M059J (cell line): ENCODE measurements around the gene DGKE. TPM values are rescaled to one million over a fixed set of nuclear protein-coding genes. Genes with fewer than 3 reads are reported as not detected.
A peak's percentile ranks its signal among the peaks of the same experiment; 100 is the strongest.

Experiments used
- DNase-seq: peaks from one replicate; pipeline ENCODE4 v3.0.0-alpha.2; 2012; ENCODE audit warnings: low read depth
- total RNA-seq: library from RNA; depleted of rRNA; stranded (reverse); fragments of >200 nt; shearing (Covaris generic); gene quantifications from 2 replicates; pipeline ENCODE4 v1.2.3, GENCODE V29; 2014

The DGKE gene
- total RNA-seq, 1 experiment from 2014 or later, result 0.25 TPM

DNA sequence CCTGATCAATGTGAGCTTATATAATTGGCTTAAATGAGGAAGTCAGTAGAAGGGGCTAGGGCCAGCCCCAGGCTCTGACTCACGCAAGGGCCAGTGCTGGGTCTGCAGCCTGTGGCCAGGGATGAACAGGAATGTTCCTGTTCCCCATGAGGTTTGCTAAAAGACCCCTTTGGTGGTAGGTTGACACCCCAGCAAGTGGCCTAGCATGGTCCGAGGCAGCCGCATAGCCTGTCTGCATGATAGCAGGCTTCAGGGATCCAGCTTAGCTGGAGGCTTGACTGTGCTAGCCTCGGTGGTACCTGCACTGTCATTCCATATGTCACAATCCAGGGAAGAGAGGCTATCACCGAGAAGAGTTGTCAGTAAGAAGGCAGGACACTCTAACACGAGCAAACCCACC lies 56.4 kb downstream of the DGKE start:
- DNase-seq, result no peak

DNA sequence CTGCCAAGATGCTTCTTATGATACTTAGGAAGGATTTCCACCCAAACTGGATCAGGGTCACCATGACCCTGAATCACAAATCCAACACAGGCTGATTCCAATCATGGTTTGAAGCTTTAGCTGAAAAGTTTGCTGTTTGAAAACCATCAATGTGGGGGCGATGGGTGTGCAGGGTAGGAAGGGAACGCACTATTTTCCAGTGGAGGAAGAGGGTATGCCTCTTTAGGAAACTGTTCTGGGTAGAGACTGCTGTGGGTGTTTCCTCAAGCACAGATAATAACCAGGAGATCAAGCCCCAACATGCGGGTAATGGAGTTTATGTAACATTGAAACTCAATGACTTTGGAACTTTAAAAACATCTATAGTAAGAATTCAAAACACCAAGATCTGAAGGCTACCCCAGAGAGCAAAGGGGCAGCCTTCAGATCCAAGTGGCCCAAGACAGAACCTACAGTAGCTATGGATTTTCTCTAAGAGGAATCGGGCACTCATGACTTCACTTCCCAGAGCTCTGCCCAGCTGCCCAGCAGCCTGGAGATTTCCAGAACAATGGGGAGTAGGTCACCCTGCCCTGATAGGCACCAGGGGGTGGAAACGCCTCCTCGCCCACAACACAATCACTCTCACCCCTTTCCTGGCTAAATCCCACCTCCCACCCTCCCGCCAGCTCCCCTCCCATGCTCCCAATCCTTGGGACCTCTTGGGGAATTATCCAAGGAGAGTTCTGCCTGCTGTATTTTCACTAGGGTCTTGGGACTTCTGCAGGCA lies 57.1 kb downstream of the DGKE start:
- DNase-seq, result no peak

DNA sequence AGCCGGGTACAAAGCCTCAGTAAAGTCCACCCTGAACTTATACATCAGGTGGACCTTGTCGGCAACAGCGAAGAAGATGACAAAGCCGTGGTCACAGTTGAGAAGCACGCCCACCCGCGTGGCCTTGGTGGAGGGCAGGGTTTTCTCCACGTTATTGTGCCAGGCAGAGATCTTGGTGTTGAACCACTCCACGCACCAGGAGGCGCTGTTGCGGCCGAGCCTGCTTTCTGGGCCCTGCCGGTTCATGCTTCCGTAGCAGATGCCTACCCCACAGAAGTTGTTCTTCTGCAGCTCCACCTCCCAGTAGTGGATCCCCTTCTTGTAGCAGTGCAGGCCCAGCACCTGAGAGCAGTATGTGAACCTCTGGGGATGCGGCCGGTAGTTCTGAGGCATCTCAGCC lies 57.8 kb downstream of the DGKE start:
- DNase-seq, result no peak

DNA sequence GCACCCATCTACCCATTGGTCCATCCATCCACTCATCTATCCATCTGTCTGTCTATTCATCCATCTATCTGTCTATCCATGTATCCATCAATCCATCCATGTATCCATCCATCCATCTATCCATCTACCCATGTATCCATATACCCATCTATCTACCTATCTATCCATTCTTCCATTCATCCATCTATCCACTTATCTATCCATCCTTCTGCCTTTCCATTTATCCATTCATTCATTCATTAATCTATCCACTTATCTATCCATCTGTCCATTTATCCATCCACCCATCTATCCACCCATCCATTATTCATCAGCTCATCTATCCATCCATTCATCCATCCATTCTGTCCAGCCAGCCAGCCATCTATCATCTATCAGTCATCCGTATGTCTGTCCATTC lies 58.4 kb downstream of the DGKE start:
- DNase-seq, result no peak

DNA sequence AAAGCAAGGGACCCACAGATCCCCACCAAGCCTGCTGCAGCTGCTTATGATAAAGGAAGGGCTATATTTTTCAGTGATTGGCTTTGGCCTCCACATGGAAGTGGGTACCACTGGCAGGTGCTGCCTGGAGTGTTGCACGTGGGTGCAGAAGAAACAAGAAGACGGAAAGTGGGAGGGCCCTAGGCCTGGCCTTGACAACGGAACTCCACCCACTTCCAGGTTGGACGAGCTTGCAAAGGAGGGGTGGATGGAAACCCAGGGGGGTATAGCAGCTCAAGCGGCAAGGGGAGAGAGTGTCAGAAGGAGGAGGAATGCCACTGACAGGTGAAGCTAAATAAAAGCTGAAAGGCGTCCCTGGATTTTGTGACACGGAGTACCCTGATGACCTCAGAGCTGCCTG lies 59.6 kb downstream of the DGKE start:
- no peak for DNase-seq

DNA sequence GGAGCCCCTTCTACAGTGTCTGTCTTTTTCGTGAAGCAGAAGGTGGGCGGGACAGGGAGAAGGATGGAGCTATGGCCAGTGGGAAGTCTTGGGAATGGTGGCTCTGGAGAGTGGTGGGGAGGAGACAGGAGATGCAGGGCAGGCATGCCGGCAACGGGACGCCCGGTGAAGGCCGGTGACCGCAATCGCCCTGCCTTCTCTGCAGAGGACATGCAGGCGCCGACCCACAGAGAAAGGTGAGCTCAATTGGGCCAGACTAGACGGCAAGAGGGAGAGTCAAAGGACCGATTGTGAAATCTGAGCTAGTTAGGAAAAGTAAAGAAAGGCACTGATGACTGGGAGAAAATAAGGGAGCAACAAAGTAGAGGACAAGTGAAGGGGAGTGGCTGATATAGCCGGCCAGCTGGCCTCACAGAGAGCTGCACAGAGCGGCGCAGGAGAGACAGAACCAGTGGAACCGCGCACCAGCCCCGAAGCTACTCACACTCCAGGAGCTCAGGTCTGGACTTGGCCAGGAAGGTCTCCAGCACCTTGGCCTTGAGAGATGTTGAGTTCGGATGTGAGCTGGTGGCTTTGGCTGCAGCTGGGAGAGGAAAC lies 61.0 kb downstream of the DGKE start:
- no peak for DNase-seq

DNA sequence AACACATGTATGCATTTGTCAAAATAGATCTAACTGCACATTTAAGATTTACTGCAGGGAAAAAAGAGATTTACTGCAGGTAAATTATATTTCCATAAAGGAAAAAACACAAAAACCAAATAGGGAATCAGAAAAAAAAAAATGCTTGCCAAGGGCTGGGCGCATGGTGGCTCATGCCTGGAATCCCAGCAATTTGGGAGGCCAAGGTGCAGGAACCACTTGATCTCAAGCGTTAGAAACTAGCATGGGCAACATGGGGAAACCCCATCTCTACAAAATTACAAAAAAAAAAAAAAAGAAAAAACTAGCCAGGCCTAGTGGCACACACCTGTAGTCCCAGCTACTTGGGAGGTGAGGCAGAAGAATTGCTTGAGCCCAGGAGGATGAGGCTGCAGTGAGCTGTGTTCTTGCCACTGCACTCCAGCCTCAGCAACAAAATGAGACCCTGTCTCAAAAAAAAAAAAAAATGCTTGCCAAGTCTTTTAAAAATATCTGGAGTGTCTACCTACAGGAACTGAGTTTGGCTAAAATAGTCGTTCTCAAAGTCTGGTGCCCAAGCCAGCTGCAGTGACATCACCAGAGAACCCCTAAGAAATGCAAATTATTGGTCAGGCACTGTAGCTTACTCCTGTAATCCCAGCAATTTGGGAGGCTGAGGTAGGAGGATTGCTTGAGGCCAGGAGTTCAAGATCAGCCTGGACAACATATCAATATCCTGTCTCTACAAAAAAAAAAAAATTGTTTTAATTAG lies 62.4 kb downstream of the DGKE start:
- no peak for DNase-seq

DNA sequence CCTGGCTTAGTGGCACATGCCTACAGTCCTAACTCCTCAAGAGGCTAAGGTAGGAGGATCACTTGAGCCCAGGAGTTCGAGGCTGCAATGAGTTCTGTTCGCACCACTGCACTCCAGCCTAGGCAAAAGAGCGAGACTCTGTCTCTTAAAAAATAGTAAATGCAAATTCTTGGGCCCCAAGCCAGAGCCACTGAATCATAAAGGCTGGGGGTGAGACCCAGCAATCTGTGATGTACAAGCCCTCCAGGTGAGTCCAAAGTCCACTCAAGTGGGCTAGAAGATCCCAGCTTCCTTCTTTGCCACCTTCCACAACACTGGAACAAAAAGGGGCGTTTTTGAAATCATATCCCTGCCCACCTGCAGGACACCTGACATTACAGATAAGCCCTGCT lies 63.0 kb downstream of the DGKE start:
- DNase-seq, result no peak

DNA sequence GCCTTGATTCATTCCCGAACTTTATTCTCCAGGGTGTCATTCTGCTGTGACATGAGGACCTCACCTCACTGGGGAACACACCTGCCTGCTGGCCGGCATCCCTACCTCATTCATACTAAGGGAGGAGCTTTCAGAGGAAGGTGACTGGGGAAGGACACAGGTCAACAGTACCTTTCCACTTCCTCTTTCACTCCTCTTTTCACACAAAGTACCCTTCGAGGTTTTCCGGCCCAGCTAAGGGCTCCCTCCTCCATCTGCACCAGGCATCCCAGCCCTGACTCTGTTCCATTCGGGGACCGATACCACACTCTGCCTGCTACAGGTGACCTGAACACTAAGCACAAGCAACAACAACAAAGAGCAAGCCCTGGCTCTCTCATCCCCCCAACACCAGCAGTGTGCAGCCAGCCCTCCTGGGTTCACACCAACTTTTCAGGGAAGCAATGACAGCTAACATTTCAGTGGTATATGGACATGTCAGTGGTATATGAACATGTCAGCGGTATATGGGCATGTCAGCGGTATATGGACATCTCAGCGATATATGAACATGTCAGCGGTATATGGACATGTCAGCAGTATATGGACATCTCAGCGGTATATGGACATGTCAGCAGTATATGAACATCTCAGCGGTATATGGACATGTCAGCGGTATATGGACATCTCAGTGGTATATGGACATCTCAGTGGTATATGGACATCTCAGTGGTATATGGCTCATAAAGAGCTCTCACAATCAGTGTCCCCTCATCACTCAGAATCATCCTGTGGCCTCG lies 63.9 kb downstream of the DGKE start:
- DNase-seq, result no peak

DNA sequence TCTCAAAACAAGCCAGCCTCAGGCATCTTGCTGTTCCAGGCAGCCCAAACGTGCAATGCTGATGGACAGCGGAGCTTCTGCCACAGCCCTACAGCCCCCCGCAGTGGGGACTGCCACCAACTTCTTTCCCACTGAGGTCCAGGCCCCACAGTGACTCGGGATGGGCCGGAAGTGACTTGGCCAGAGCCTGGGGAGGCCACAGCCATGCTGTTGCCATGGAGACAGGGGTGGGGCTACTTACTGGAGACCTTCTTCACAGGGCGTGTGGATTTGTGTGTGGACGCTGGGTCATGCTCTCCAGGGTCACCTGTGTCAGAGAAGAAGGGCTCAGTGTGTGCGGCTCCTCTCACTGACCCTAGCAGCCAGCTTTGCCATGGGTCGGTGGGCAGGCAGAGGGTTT lies 64.9 kb downstream of the DGKE start:
- no peak for DNase-seq

DNA sequence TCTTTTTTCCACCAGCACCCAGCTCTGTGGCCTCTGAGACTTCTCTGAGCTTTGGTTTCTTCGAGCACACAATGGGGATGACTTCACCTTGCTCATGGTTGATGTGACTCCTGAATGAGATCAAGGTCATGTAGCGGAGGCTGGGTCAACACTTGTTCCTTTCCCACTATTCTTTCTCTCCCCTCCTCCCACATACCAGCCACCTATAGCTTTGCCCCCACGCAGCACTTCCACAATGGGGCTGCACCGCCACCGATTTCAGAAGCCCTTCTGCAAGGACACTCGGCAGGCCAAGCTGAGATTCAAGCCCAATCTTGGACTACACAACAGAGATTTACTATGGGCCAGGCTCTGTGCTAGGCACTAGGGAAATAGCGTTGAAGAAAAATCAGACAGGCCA lies 65.5 kb downstream of the DGKE start:
- DNase-seq, result no peak

DNA sequence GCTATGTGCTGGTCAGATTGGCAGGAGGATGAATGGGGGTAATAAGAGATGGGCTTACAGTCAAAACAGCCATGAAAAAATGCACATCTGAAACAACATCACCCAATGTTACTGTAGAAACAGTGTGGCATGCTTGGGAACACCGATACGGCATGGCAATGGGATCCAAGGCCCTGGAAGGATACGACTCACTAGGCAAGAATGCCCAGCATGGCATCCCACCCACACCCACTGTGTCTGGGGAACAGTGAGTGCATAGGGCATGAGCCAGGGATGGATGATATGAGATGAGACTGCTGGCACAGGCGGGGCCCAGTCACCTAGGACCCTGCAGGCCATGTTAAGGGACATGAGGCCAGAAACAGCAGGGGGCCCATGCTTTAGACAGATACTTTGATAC lies 68.4 kb downstream of the DGKE start:
- DNase-seq, result peak; percentile 86

DNA sequence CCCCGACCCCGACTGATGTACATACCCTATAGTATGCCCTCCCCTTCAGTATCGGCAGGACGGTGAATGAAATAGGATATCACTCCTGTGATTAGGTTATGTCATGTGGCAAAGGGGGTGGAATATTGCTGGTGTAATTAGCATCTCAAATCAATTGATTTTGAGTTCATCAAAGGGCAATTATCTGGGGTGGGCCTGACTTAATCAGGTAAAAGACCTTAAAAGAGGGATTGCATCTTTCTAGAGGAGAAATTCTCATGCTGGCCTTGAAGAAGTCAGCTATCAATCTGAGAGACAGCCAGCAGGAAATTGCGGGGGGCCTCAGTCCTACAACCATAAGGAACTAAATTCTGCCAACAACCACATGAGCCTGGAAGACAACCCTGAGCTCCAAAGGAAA lies 69.6 kb downstream of the DGKE start:
- DNase-seq, result no peak

DNA sequence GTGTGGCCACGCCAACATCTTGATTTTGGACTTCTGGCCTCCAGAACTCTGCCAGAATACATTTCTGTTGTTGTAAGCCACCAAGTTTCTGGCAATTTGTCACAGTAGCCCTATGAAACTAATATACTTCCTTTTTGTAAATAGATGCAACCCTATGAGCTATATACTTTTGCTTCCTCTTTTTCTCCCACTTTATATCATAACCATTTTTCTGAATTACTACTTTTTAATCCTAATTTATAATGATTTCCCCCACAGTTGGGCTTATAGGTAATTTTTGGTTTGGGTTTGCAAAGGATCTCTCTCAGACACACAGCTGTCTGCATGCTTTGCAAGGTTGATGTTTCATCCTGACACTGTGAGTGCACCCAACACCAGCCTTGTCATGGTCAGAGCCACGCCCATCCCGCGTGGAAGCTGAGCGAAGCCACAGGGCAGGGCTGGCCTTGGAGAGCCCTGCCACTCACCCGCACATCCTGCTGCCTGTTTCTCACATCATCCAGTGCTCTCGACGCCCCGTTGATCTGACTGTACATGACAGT lies 74.1 kb downstream of the DGKE start:
- peak; percentile 41 for DNase-seq

DNA sequence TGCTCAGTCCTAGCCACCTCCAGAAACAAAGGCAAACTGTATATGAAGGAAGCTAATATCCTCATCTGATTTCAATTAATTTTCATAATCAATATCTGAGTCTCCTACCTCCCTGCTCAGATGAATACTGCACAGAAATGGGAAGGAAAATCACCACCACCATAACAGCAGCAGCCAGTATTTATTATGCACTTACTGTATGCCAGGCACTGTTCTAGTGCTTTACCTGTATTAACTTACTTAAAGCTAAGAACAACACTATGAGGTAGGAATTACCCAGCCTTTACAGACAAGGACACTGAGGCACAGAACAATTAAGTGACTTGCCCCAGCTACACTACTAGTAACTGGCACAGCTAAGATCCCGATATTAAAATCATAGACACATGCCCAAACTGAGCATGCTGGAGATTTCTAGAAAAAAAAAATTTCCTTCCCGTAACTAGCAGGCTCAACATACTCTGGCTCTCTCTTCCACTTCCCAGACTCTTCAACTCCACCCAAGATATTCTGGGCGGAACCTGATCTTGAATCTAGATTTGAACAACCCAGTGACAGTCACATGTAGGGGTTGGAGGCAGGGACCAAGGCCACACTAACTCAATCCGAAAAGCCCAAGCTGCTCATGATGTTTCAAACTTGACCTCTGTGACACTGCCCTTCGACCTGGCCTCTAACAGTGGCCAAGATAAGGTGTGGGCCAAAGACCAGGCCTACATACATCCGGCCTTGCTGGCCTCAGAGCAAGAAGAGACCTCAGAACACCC lies 76.0 kb downstream of the DGKE start:
- no peak for DNase-seq

DNA sequence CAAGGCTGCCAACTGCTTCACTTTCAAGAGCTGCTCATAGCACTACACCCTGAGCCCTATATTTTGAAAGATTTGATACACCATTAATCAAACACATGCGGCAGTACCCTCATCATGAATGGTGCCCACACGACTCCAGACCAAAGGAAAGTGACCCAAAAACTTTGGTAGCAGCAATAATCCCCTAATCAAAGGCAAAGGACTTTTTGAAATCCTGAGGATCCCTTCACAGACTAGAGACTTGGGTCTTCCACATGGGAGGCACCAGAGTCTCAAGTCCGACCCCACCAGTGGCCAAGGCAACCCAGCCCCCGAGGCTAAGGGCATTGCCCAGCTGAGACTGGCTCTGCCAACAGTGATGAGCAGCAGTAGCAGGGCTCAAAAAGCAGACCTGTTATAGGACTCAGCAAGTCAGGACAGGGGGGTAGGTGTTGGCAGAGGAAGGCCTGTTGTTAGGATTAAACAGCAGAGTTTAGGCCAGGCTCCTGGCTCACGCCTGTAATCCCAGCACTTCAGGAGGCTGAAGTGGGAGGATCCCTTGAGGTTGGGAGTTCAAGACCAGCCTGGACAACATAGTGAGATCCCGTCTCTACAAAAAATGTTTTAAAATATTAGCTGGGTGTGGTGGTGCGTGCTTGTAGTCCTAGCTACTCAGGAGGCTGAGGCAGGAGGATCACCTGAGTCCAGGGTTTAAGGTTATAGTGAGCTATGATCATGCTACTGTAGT lies 76.7 kb downstream of the DGKE start:
- no peak for DNase-seq

DNA sequence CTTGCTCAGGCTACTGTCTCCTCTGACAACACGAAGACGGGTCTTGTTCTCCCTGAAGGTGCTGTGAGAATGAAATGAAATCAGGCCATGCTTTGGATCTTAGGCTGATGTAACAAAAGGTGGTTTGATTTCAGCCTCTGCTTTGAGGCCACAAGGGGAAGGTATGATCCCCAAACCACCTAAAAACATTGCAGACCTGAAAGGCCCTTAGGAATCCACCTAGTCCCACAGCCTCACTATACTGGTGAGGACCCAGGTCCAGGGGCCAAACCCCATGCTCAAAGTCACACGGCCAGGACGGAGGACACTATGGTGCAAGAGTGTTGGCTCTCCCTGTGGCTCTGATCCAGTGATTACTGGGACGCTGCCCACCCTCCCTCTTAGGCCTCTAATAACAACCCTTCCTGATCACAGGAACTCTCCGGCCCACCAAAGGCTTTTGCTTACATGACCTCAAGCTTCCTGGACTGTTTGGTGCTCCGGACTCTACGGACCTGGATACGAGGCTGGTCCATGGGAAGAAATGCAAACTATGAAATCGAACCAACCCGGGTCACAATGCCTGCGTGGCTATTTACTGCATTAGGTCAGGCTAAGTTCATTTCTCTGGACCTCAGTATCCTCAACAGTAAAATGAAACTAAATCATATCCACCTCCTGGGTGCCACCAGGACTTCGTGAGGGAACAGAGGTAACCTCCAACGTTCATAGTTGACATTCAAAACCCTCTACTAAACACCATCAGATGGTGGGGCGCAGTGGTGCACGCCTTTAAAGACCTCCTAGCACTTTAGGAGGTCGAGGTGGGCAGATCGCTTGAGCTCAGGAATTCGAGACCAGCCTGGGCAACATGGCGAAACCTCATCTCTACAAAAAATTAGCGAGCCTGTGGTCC lies 78.4 kb downstream of the DGKE start:
- no peak for DNase-seq

DNA sequence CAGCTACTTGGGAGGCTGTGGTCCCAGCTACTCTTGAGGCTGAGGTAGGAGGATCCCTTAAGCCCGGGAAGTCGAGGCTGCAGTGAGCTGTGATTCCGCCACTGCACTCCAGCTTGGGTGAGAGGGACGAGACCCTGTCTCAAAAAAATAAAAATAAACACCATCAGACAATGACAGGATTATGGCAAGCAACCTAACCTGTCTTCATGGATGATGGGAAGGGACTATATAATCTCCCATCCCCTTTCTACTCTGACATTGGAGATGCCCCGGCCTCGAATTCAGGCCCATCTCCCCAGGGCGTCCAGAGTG lies 79.0 kb downstream of the DGKE start:
- no peak for DNase-seq

DNA sequence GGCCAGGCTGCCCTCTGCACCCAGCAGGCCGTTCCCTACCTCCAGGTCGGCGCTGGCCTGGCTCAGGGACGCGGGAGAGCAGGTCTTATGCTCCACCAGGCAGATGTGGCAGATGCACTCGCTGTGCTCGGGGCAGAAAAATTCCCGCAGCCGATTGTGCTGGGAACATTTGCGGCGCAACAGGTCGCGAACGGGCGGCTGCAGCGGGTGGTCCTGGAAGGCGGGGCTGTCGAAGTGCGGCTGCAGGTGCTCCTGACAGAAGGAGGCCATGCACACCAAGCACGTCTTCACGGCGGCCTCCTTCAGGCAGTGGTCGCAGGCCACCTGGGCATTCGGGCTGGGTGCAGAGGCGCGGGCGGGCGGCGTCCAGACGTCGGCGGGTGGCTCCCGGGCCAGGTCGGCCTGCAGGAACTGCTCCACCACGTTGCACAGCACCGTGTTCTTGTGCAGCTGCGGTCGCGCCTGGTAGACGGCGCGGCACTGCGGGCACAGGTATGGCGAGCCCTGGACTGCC lies 79.5 kb downstream of the DGKE start:
- no peak for DNase-seq
